ENCODE data around the gene TMEM61.
"Not testable (repeated sequence)": the region's sequence is repeated elsewhere in the genome, so short reads cannot be mapped to it uniquely, and the experiment has no call there.

The TMEM61 gene

GRCh38 chr1:55000110-55001085 is 20.0 kb downstream of the TMEM61 start:
- no peak for DNase-seq (ENCODE audit: low read depth in 2 of 2)

- DNase-seq (ENCODE audit: low read depth in 2 of 2): no peak
Measured at GRCh38 chr1:55001311-55001710, 20.9 kb downstream of the TMEM61 start.

DNA sequence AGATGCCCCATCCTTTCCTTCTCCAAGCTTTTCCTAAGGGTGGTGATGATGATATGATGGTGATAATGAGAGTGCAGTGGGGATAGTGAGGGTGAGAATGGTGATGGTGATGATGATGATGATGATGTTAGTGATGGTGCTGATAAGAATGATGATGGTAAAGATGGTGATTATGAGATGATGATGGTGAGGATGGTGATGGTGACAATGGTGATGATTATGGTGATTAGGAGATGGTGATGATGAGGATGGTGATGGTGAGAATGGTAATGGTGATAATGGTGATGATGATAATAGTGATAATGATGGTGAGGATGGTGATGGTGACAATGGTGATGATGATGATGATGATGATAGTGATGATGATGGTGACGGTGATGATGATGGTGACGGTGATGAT is 22.3 kb downstream of the TMEM61 start:
- no peak for DNase-seq (ENCODE audit: low read depth in 2 of 2)

DNA sequence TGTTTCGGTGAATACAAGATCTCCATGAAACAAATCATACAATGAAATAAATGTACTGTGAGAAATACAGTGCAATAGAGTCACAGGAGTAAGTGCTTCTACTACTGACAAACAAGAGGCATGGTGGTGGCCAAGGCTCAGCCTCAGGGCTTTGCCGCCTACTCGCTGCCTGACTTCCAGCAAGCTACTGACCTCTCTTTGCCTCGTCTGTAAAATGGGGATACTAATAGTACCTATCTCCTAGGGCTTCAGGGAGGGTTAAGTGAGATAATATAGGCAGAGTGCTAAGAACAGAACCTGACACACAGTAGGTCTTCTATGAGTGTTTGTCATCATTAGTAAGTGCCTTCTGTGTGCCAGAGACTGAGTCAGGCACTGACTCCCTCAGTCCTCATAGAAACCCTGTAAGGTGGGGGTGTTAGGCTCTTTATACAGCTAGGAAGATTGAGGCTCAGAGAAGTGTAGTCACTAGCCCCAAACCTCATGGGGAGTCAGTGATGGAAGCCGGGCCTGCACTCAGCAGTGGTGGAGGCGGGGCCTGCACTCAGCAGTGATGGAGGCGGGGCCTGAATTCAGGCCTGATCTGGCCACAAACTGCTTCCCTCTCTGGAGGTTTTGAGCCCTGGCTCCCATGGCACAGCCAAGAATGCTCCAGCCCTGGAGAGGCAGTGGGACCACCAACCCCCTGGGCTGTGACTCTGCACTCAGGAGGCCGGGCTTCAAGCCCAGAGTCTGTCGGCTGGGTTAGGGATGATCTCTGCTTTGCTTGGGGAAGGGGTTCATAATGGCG is 25.1 kb downstream of the TMEM61 start:
- DNase-seq (ENCODE audit: low read depth in 2 of 2): no peak

- DNase-seq (ENCODE audit: low read depth in 2 of 2): no peak
Measured at GRCh38 chr1:55006931-55007330, 26.5 kb downstream of the TMEM61 start.

GRCh38 chr1:55007625-55008024 is 27.2 kb downstream of the TMEM61 start:
- DNase-seq (ENCODE audit: low read depth in 2 of 2): no peak

- DNase-seq (ENCODE audit: low read depth in 2 of 2): no peak
Measured at GRCh38 chr1:55010194-55010886, 29.9 kb downstream of the TMEM61 start.

GRCh38 chr1:55010887-55011217 is 30.4 kb downstream of the TMEM61 start:
- DNase-seq (ENCODE audit: low read depth in 2 of 2): no peak

- DNase-seq (ENCODE audit: low read depth in 2 of 2): no peak
Measured at GRCh38 chr1:55012661-55013060, 32.2 kb downstream of the TMEM61 start.

- DNase-seq (ENCODE audit: low read depth in 2 of 2): no peak
Measured at GRCh38 chr1:55015123-55015522, 34.7 kb downstream of the TMEM61 start.

DNA sequence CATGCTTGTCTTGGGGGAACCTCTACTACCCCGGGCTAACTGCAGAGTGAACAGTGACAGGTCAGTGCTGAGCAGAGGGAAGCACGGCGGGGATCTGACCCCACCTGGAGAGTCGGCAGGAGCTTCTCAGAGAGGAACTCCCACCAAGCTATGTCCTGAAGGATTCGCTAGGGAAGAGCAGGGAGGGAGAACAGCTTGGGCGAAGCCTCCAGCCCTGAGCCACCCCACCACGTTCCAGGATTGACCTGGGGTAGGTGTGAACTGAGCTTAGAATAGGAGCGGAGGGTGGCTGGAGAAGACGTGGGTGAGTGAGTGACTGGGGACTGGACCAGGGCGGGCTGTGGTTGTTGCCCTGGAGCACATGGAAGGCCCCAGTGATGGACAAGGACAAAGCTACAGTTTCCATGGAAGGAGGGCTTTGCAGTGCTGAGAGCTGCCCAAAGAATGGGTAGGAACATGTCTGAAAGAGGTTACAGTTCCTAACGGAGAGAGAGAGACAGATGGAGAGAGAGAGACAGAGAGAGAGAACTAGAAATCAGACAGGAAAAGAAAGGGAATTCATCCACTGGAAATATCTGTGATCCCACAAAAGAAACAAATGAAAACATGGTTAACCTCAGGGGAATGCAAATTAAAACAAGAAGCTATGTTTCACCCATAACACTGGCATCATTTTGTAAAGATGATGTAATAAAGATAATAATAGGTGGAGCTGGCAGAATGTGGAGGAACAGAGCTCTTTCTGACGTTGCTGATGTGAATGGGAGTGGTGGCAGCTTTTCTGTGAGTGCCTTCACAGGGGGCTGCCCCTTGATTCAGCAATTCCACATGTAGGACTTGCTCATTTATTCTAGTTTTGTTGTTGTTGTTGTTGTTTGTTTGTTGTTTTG is 35.5 kb downstream of the TMEM61 start:
- no peak for DNase-seq (ENCODE audit: low read depth in 2 of 2)

DNA sequence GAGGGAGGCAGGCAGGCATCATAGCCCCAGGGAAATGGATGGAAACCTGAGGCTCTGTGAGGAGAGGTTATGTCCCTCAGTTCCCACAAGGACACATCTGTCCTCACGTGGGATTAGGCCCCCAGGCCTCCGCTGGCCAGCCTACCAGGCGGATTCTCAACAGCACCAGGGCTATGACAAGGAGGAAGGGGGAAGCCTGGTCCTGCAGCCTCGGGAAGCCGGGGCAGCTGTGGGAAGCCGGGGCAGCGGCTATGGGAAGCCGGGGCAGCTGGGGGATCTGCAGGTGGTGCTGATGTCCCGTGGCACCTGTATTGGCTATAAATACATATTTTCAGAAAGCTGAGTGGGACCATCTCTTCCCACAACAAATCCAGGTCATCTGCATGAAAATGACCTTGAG is 38.0 kb downstream of the TMEM61 start:
- no peak for DNase-seq (ENCODE audit: low read depth in 2 of 2)

- peak; percentile 31 to 71 for DNase-seq (ENCODE audit: low read depth in 2 of 2)
Measured at GRCh38 chr1:55021942-55022546, 41.6 kb downstream of the TMEM61 start.

DNA sequence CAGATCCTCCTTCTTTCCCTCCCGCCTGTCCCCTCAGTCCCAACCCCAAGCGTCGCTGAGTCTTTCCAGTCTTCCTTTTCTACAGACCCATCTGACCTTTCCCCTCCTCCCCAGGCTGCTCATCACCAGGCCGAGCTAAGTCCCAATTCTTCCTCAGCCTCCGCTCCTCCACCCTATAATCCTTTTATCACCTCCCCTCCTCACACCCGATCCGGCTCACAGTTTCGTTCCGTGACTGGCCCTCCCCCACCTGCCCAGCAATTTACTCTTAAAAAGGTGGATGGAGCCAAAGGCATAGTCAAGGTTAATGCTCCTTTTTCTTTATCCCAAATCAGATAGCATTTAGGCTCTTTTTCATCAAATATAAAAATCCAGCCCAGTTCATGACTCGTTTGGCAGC is 43.7 kb downstream of the TMEM61 start:
- DNase-seq (ENCODE audit: low read depth in 2 of 2): not testable (repeated sequence)

DNA sequence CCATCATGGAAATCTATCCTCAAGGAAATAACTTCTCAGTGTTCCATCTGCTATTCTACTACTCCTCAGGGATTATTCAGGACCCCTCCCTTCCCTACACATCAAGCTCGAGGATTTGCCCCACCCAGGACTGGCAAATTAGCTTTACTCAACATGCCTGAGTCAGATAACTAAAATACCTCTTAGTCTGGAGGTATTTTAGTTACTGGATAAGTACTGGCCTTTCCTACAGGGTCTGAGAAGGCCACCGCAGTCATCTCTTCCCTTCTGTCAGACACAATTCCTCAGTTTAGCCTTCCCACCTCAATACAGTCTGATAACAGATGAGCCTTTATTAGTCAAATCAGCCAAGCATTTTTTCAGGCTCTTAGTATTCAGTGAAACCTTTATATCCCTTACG is 46.3 kb downstream of the TMEM61 start:
- DNase-seq (ENCODE audit: low read depth in 2 of 2): not testable (repeated sequence)

GRCh38 chr1:55031098-55031497 is 50.7 kb downstream of the TMEM61 start:
- not testable (repeated sequence) for DNase-seq (ENCODE audit: low read depth in 2 of 2)

GRCh38 chr1:55033265-55033614 is 52.8 kb downstream of the TMEM61 start:
- DNase-seq (ENCODE audit: low read depth in 2 of 2): no peak

DNA sequence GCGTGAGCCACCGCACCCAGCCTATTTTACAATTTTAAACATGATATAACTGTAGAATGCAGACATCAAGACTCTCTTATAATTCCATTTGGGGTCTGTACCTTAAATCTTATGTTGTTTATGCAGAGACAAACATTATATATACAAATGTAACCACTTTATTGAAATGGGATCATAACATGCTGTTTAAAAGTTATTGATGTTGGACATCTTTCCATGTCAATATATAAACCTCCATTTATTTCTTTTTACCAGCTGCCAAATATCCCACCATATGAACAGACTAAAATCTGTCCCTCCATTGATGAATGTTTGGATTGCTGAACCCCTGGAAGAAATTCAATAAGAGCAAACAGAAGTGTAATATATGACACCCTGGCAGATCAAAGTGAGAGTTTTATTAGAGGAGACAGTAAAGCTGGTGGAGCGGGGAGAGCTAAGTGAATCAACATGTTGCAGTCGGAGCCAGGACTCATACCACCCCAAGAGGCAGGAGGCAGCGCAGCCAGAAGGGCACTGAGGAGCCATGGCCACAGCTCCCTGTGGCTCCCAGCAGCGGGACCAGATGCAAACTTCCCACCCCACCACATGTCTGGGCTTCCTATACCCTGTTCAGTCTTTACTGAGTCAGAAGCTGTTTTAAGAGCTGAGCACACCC is 54.2 kb downstream of the TMEM61 start:
- no peak for DNase-seq (ENCODE audit: low read depth in 2 of 2)

- no peak for DNase-seq (ENCODE audit: low read depth in 2 of 2)
Measured at GRCh38 chr1:55035904-55036303, 55.5 kb downstream of the TMEM61 start.
